WTC11 (cell line): ENCODE data around the gene ASZ1. TPM values are rescaled to one million over a fixed set of nuclear protein-coding genes. Genes with fewer than 3 reads are reported as not detected.

ENCODE experiments used
- ATAC-seq: fragments of 200-7000 bp; cut with Tn5 transposase; 2 replicates; pipeline ENCODE4 v1.10.0; 2021; ENCODE audit warnings: mild to moderate bottlenecking, moderate library complexity
- CTCF ChIA-PET: fragments of 300-600 bp; sonication (Branson Sonifier 250); formaldehyde crosslinking; loops from one replicate; lab custom pipeline; 2021; ENCODE audit warnings: antibody characterized with exemption; lab: Charles Lee
- POLR2A ChIA-PET: fragments of 350-600 bp; sonication (Branson Sonifier 250); formaldehyde crosslinking; loops from one replicate; lab custom pipeline; 2021; ENCODE audit warnings: antibody characterized with exemption; lab: Charles Lee
- DNase-seq: peaks from one replicate; pipeline ENCODE4 v3.0.0; 2021; ENCODE audit warnings: low spot score
- H3K27ac Mint-ChIP-seq: 2 replicates; pipeline ENCODE4 v1.8.0; 2021; ENCODE audit warnings: mixed read lengths
- H3K27me3 Mint-ChIP-seq: 2 replicates; pipeline ENCODE4 v1.8.0; 2021; ENCODE audit warnings: low read depth, mild to moderate bottlenecking, moderate library complexity, mixed read lengths
- H3K36me3 Mint-ChIP-seq: 2 replicates; pipeline ENCODE4 v1.8.0; 2021; ENCODE audit warnings: mixed read lengths
- H3K4me1 Mint-ChIP-seq: 2 replicates; pipeline ENCODE4 v1.8.0; 2022; ENCODE audit warnings: mixed read lengths
- H3K4me3 Mint-ChIP-seq: 2 replicates; pipeline ENCODE4 v1.8.0; 2021; ENCODE audit warnings: mild to moderate bottlenecking, moderate library complexity, mixed read lengths
- H3K9me3 Mint-ChIP-seq: 2 replicates; pipeline ENCODE4 v1.8.0; 2021; ENCODE audit warnings: mixed read lengths
- ARID4B ChIP-seq: sonication (generic); formaldehyde crosslinking; IDR thresholded peaks from 2 replicates; pipeline ENCODE4 v1.8.0; 2023; ENCODE audit warnings: missing genetic modification reagents, mild to moderate bottlenecking, borderline replicate concordance
- CREB1 ChIP-seq: sonication (generic); formaldehyde crosslinking; IDR thresholded peaks from 2 replicates; pipeline ENCODE4 v1.8.0; 2023; ENCODE audit warnings: mild to moderate bottlenecking, missing genetic modification reagents
- CREM ChIP-seq: sonication (generic); formaldehyde crosslinking; IDR thresholded peaks from 2 replicates; pipeline ENCODE4 v1.8.1; 2022; ENCODE audit warnings: mild to moderate bottlenecking, missing genetic modification reagents, moderate library complexity
- E2F1 ChIP-seq: sonication (generic); formaldehyde crosslinking; IDR thresholded peaks from 2 replicates; pipeline ENCODE4 v1.8.0; 2022; ENCODE audit warnings: mild to moderate bottlenecking, missing genetic modification reagents
- ETV6 ChIP-seq: sonication (generic); formaldehyde crosslinking; IDR thresholded peaks from 2 replicates; pipeline ENCODE4 v1.8.1; 2022; ENCODE audit warnings: mild to moderate bottlenecking, missing genetic modification reagents
- FOXP4 ChIP-seq: sonication (generic); formaldehyde crosslinking; IDR thresholded peaks from 2 replicates; pipeline ENCODE4 v1.8.0; 2022; ENCODE audit warnings: mild to moderate bottlenecking, missing genetic modification reagents
- TEAD4 ChIP-seq: sonication (generic); formaldehyde crosslinking; IDR thresholded peaks from 2 replicates; pipeline ENCODE4 v1.8.0; 2022; ENCODE audit warnings: mild to moderate bottlenecking, missing genetic modification reagents
- ZMAT4 ChIP-seq: fragments of 250-450 bp; sonication (Bioruptor Pico); IDR thresholded peaks from 2 replicates; pipeline ENCODE4 v1.9.0; 2021; ENCODE audit warnings: mild to moderate bottlenecking
- ZNF317 ChIP-seq: sonication (generic); formaldehyde crosslinking; IDR thresholded peaks from 2 replicates; pipeline ENCODE4 v1.8.1; 2023; ENCODE audit warnings: low read depth, mild to moderate bottlenecking, moderate library complexity, missing genetic modification reagents, borderline replicate concordance
- ZNF423 ChIP-seq: fragments of 250-450 bp; sonication (Bioruptor Pico); IDR thresholded peaks from 2 replicates; pipeline ENCODE4 v2.1.2; 2022; ENCODE audit warnings: mild to moderate bottlenecking, moderate library complexity
- total RNA-seq: library from RNA; stranded (reverse); gene quantifications from 3 replicates; pipeline ENCODE4 v1.2.3, GENCODE V29; 2021
- TF ChIP-seq, protein P1 (sequence below): fragments of 250-450 bp; sonication (Bioruptor Pico); IDR thresholded peaks from 2 replicates; pipeline ENCODE4 v1.9.0; 2021; ENCODE audit warnings: moderate library complexity, mild to moderate bottlenecking, inconsistent platforms, borderline replicate concordance
- TF ChIP-seq, protein P2 (sequence below): sonication (generic); formaldehyde crosslinking; IDR thresholded peaks from 2 replicates; pipeline ENCODE4 v1.8.1; 2023; ENCODE audit warnings: mild to moderate bottlenecking, missing genetic modification reagents, moderate library complexity
- TF ChIP-seq, protein P3 (sequence below): sonication (generic); formaldehyde crosslinking; IDR thresholded peaks from 2 replicates; pipeline ENCODE4 v1.8.1; 2023; ENCODE audit warnings: mild to moderate bottlenecking, missing genetic modification reagents, moderate library complexity

Gene ASZ1
- total RNA-seq, 1 experiment from 2014 or later = not detected

- TF ChIP-seq, protein P1, sequence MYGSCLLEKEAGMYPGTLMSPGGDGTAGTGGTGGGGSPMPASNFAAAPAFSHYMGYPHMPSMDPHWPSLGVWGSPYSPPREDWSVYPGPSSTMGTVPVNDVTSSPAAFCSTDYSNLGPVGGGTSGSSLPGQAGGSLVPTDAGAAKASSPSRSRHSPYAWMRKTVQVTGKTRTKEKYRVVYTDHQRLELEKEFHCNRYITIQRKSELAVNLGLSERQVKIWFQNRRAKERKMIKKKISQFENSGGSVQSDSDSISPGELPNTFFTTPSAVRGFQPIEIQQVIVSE (CRISPR knock-in tag) = no peak
- TF ChIP-seq E2F1 (CRISPR knock-in tag) = no peak
- TF ChIP-seq TEAD4 (CRISPR knock-in tag) = no peak
- TF ChIP-seq, protein P2, sequence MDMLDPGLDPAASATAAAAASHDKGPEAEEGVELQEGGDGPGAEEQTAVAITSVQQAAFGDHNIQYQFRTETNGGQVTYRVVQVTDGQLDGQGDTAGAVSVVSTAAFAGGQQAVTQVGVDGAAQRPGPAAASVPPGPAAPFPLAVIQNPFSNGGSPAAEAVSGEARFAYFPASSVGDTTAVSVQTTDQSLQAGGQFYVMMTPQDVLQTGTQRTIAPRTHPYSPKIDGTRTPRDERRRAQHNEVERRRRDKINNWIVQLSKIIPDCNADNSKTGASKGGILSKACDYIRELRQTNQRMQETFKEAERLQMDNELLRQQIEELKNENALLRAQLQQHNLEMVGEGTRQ (CRISPR knock-in tag) = no peak
- TF ChIP-seq ZNF423 (CRISPR knock-in tag) = no peak
- TF ChIP-seq ZNF317 (CRISPR knock-in tag) = no peak
- TF ChIP-seq FOXP4 (CRISPR knock-in tag) = no peak
Observed at GRCh38 chr7:117472335-117472734, 45.0 kb upstream of the ASZ1 start (continued).

DNA sequence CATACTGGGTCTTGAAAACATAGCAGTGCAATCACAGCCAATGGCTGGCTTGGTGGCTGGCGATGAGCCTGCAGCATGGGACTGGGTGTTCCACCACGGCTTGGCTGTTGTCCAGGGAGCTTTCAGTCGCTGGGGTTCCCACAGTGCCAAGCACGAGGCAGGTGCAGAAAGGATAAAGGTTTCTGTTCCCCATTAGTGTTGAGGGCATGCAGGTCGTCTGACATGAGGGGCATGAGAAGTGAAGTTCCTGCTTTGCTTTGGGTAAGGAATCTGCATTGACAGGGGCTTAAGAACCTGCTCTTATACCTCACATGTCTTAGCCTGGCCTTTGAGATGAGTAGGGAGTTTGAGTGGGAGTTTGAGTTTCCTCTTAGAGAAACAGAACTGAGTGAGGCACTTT is 43.5 kb upstream of the ASZ1 start:
- Mint-ChIP-seq H3K4me3 (no peak overlapping the region), H3K9me3 (no peaks in the 10 kb centered on the region), H3K27ac (no peak overlapping the region), H3K27me3 (no peaks in the 10 kb centered on the region), H3K36me3 (no peaks in the 10 kb centered on the region), H3K4me1 (no peaks in the 10 kb centered on the region)
- ChIA-PET CTCF (no interaction called here), POLR2A (no interaction called here)
- DNase-seq (no peak), ATAC-seq (no peak)
- TF ChIP-seq CREM (CRISPR knock-in tag) (no peak), ZMAT4 (CRISPR knock-in tag) (no peak), ARID4B (no peak), ETV6 (CRISPR knock-in tag) (no peak), CREB1 (no peak)
- TF ChIP-seq, protein P2 (CRISPR knock-in tag) = no peak
- TF ChIP-seq, protein P3, sequence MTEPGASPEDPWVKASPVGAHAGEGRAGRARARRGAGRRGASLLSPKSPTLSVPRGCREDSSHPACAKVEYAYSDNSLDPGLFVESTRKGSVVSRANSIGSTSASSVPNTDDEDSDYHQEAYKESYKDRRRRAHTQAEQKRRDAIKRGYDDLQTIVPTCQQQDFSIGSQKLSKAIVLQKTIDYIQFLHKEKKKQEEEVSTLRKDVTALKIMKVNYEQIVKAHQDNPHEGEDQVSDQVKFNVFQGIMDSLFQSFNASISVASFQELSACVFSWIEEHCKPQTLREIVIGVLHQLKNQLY (CRISPR knock-in tag) = no peak
